EL (cell line): ENCODE results near the gene LIMS4.
"Not testable (repeated sequence)": the region's sequence is repeated elsewhere in the genome, so short reads cannot be mapped to it uniquely, and the experiment has no call there.

Experiments
- DNase-seq: peaks from one replicate; pipeline ENCODE4 v3.0.0-alpha.2; 2016

The LIMS4 gene

GRCh38 chr2:110449127-110449947 lies 23.3 kb downstream of the LIMS4 start:
- not testable (repeated sequence) for DNase-seq

- not testable (repeated sequence) for DNase-seq
Observed at GRCh38 chr2:110446644-110447043, 26.0 kb downstream of the LIMS4 start.

GRCh38 chr2:110443305-110444005 lies 29.2 kb downstream of the LIMS4 start:
- not testable (repeated sequence) for DNase-seq

GRCh38 chr2:110441905-110442304 lies 30.7 kb downstream of the LIMS4 start:
- not testable (repeated sequence) for DNase-seq

GRCh38 chr2:110434565-110434964 lies 38.1 kb downstream of the LIMS4 start:
- not testable (repeated sequence) for DNase-seq

GRCh38 chr2:110425725-110426124 lies 46.9 kb downstream of the LIMS4 start:
- not testable (repeated sequence) for DNase-seq

GRCh38 chr2:110424421-110424820 lies 48.2 kb downstream of the LIMS4 start:
- not testable (repeated sequence) for DNase-seq

- not testable (repeated sequence) for DNase-seq
Observed at GRCh38 chr2:110423574-110423962, 49.0 kb downstream of the LIMS4 start.

- DNase-seq, result not testable (repeated sequence)
Observed at GRCh38 chr2:110422852-110423573, 49.6 kb downstream of the LIMS4 start.

- not testable (repeated sequence) for DNase-seq
Observed at GRCh38 chr2:110420641-110421354, 51.8 kb downstream of the LIMS4 start.

GRCh38 chr2:110407142-110407541 lies 65.5 kb downstream of the LIMS4 start:
- not testable (repeated sequence) for DNase-seq

- DNase-seq, result not testable (repeated sequence)
Observed at GRCh38 chr2:110404988-110405387, 67.6 kb downstream of the LIMS4 start.

- DNase-seq, result not testable (repeated sequence)
Observed at GRCh38 chr2:110404246-110404645, 68.4 kb downstream of the LIMS4 start.

GRCh38 chr2:110401001-110401618 lies 71.5 kb downstream of the LIMS4 start:
- DNase-seq, result not testable (repeated sequence)

- DNase-seq, result not testable (repeated sequence)
Observed at GRCh38 chr2:110399378-110399777, 73.2 kb downstream of the LIMS4 start.

GRCh38 chr2:110395990-110396389 lies 76.6 kb downstream of the LIMS4 start:
- not testable (repeated sequence) for DNase-seq
